ENCODE measurements around the gene CHIT1.

Gene CHIT1

DNA sequence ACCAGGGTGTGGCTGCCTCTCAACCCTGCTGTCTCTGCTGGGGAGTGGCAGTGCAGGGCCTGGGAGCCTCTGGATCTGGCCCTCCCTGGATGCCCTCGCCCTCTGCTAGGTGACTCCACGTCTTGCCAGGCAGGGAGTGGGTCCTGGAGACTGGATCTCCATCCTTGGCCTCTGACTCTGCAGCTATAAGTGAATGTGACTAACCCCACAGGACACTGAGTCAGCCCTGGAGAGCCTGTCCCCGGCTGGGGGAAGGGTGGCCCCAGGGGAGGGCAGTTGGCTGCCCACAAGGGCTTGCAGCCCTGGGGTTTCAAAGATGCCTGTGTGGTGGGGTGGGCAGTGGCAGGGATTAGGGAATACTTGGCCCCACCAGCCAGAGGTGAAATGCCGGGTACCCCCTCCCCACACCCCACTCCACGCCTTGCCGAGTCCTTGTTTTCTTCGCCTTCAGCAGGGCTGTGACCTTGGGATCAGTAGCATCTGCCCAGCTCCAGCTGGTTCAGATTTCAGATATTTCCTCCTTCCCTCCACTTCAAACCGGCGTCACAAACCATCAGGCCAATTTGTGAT is 51.9 kb downstream of the CHIT1 start:
- H2BK12ac ChIP-seq (ENCODE audit: low read length): no peak overlapping the region
- no peaks in the 10 kb centered on the region for H3K9me3 ChIP-seq (ENCODE audit: insufficient read depth, low read depth, low read length)
- no peaks in the 10 kb centered on the region for H3K4me1 ChIP-seq (ENCODE audit: control insufficient read depth in 1 of 2, insufficient read depth in 2 of 2, low read length in 2 of 2)
- no peak overlapping the region for H3K4ac ChIP-seq (ENCODE audit: low read depth, low read length)
- no peak overlapping the region for H4K91ac ChIP-seq (ENCODE audit: low read depth, low read length)
- no peak overlapping the region for H3K27ac ChIP-seq (ENCODE audit: low read depth, low read length)
- H3K36me3 ChIP-seq (ENCODE audit: control insufficient read depth in 1 of 2, insufficient read depth in 2 of 2, low read length in 2 of 2): no peaks in the 10 kb centered on the region
- H2AFZ ChIP-seq (ENCODE audit: insufficient read depth, low read length, poor library complexity): no peak overlapping the region
- H3K27me3 ChIP-seq (ENCODE audit: insufficient read depth, low read length): no peaks in the 10 kb centered on the region
- no peak overlapping the region for H3K14ac ChIP-seq (ENCODE audit: low read length)
- no peak overlapping the region for H2AK5ac ChIP-seq (ENCODE audit: low read length)
- no peaks in the 10 kb centered on the region for H3K79me1 ChIP-seq (ENCODE audit: low read length)
- H4K8ac ChIP-seq (ENCODE audit: low read depth, low read length): no peak overlapping the region
- WGBS (ENCODE audit: extremely low coverage, insufficient coverage, insufficient read length): no CpG with 5 or more reads among the region's 9 CpGs
- H2BK120ac ChIP-seq (ENCODE audit: insufficient read depth, low read length, poor library complexity): no peak overlapping the region
- no peak overlapping the region for H2BK5ac ChIP-seq (ENCODE audit: low read depth, low read length, poor library complexity)
- H3K79me2 ChIP-seq (ENCODE audit: control insufficient read depth, insufficient read depth, low read length, poor library complexity): no peaks in the 10 kb centered on the region
- no peak overlapping the region for H3K23ac ChIP-seq (ENCODE audit: low read length)
- DNase-seq: no peak
- H4K12ac ChIP-seq (ENCODE audit: low read depth, low read length): no peak overlapping the region
- H3K4me2 ChIP-seq (ENCODE audit: low read length): no peak overlapping the region
- H3K9ac ChIP-seq (ENCODE audit: low read length): no peak overlapping the region
- no peak overlapping the region for H3K18ac ChIP-seq (ENCODE audit: low read length)
- H3K4me3 ChIP-seq (ENCODE audit: low read depth, low read length): no peak overlapping the region

DNA sequence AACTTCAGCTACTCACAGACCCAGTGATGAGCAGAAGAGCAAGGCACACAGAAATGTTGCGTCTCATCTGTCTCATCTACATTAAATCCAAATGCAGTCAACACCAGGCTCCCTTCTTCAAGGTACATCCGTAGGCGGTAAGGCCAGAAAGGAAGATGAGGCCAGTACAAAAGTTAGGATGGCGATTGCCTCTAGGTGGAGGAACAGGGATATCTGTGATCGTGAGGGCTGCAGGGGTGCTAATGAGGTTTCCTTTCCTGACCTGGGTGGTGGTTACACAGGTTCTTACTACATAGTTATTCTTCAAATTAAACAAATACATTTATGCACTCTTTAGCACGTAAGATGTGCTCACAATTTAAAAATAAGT is 52.5 kb downstream of the CHIT1 start:
- no peaks in the 10 kb centered on the region for H3K36me3 ChIP-seq (ENCODE audit: control insufficient read depth in 1 of 2, insufficient read depth in 2 of 2, low read length in 2 of 2)
- H2AK5ac ChIP-seq (ENCODE audit: low read length): no peak overlapping the region
- no peak for DNase-seq

DNA sequence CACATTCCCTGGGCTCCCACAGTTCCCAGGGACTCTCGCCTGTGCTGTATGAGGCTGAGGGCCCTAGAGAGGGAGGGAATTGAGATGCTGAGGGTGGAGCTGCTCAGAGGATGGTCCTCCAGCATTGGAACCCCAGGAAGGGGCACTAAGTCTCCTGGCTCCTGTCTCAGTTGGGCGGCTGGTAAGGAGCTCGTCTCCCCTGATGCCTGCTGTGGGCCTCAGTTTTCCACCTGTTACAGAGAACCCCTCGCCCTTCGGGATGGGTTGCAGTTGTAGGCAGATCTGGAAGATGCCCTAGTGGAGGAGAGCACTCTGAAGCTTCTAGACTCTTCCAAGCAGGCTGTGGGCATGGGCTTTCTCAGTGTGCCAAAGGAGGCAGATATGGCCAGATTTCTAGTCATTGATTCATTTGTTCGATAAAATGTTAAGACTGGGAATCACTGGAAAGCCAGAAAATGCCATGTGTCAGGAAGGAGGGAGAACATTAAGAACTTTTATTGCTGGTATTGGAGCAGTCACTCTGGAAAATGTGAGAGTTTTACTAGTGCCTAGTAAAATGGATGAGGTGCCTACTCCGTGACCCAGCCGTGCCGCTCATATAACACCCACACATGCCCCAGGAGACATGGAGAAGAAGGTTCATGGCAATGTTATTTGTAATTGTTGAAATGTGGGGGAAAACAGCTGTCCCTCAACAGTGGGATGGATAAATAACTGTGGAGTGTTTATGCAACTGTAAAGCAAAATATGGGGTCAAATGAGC is 53.0 kb downstream of the CHIT1 start:
- Histone ChIP-seq H2AFZ (ENCODE audit: insufficient read depth, low read length, poor library complexity) (no peak overlapping the region), H4K12ac (ENCODE audit: low read depth, low read length) (no peak overlapping the region), H2AK5ac (ENCODE audit: low read length) (no peak overlapping the region), H4K8ac (ENCODE audit: low read depth, low read length) (no peak overlapping the region), H3K27me3 (ENCODE audit: insufficient read depth, low read length) (no peaks in the 10 kb centered on the region), H3K79me2 (ENCODE audit: control insufficient read depth, insufficient read depth, low read length, poor library complexity) (no peaks in the 10 kb centered on the region), H3K4me2 (ENCODE audit: low read length) (no peak overlapping the region), H3K23ac (ENCODE audit: low read length) (no peak overlapping the region), H3K9me3 (ENCODE audit: insufficient read depth, low read depth, low read length) (peaks cover 2% of the 10 kb centered on the region), H2BK12ac (ENCODE audit: low read length) (no peak overlapping the region), H3K79me1 (ENCODE audit: low read length) (no peaks in the 10 kb centered on the region), H3K4ac (ENCODE audit: low read depth, low read length) (no peak overlapping the region), H3K9ac (ENCODE audit: low read length) (no peak overlapping the region), H2BK5ac (ENCODE audit: low read depth, low read length, poor library complexity) (no peak overlapping the region), H3K36me3 (ENCODE audit: control insufficient read depth in 1 of 2, insufficient read depth in 2 of 2, low read length in 2 of 2) (no peaks in the 10 kb centered on the region), H3K4me3 (ENCODE audit: low read depth, low read length) (no peak overlapping the region), H4K91ac (ENCODE audit: low read depth, low read length) (no peak overlapping the region), H2BK120ac (ENCODE audit: insufficient read depth, low read length, poor library complexity) (no peak overlapping the region), H3K14ac (ENCODE audit: low read length) (no peak overlapping the region), H3K18ac (ENCODE audit: low read length) (no peak overlapping the region), H3K27ac (ENCODE audit: low read depth, low read length) (no peak overlapping the region), H3K4me1 (ENCODE audit: control insufficient read depth in 1 of 2, insufficient read depth in 2 of 2, low read length in 2 of 2) (no peaks in the 10 kb centered on the region)
- no CpG with 5 or more reads among the region's 9 CpGs for WGBS (ENCODE audit: extremely low coverage, insufficient coverage, insufficient read length)
- DNase-seq: no peak

More for the DNA sequence above, 52.5 kb downstream of the CHIT1 start:
- no peak overlapping the region for H3K18ac ChIP-seq (ENCODE audit: low read length)
- no peak overlapping the region for H3K23ac ChIP-seq (ENCODE audit: low read length)
- no peak overlapping the region for H2BK120ac ChIP-seq (ENCODE audit: insufficient read depth, low read length, poor library complexity)
- no peak overlapping the region for H3K27ac ChIP-seq (ENCODE audit: low read depth, low read length)
- no peak overlapping the region for H3K4ac ChIP-seq (ENCODE audit: low read depth, low read length)
- no peaks in the 10 kb centered on the region for H3K79me1 ChIP-seq (ENCODE audit: low read length)
- H3K4me1 ChIP-seq (ENCODE audit: control insufficient read depth in 1 of 2, insufficient read depth in 2 of 2, low read length in 2 of 2): no peaks in the 10 kb centered on the region
- H2BK12ac ChIP-seq (ENCODE audit: low read length): no peak overlapping the region
- WGBS (ENCODE audit: extremely low coverage, insufficient coverage, insufficient read length): no CpG with 5 or more reads among the region's 6 CpGs
- no peak overlapping the region for H4K12ac ChIP-seq (ENCODE audit: low read depth, low read length)
- H3K9me3 ChIP-seq (ENCODE audit: insufficient read depth, low read depth, low read length): peaks cover under 1% of the 10 kb centered on the region
- H3K27me3 ChIP-seq (ENCODE audit: insufficient read depth, low read length): no peaks in the 10 kb centered on the region
- H2BK5ac ChIP-seq (ENCODE audit: low read depth, low read length, poor library complexity): no peak overlapping the region
- no peak overlapping the region for H3K9ac ChIP-seq (ENCODE audit: low read length)
- no peak overlapping the region for H3K4me2 ChIP-seq (ENCODE audit: low read length)
- no peak overlapping the region for H2AFZ ChIP-seq (ENCODE audit: insufficient read depth, low read length, poor library complexity)
- H3K79me2 ChIP-seq (ENCODE audit: control insufficient read depth, insufficient read depth, low read length, poor library complexity): no peaks in the 10 kb centered on the region
- no peak overlapping the region for H4K8ac ChIP-seq (ENCODE audit: low read depth, low read length)
- no peak overlapping the region for H4K91ac ChIP-seq (ENCODE audit: low read depth, low read length)
- H3K14ac ChIP-seq (ENCODE audit: low read length): no peak overlapping the region
- H3K4me3 ChIP-seq (ENCODE audit: low read depth, low read length): no peak overlapping the region

DNA sequence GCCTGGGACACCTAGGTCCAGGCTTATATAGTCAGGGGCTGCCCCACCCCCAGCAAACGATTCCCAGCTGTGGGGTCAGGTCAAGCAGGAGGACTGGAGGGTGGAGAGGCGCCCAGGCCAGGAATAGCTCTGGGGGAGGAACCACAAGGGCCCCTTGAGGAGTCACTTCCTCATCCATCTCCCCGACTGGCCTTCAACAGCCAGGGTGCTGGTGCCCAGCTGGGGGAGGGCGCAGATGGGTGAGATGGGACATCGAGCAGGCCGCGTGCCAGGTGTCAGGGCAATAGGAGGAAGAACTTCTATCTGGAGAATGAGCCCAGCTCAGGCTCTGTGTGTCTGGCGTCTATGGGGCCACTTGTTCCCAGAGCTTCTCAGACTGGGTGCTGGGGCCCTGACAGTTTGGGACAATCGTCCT is 53.6 kb downstream of the CHIT1 start:
- no peaks in the 10 kb centered on the region for H3K79me2 ChIP-seq (ENCODE audit: control insufficient read depth, insufficient read depth, low read length, poor library complexity)
- no peaks in the 10 kb centered on the region for H3K27me3 ChIP-seq (ENCODE audit: insufficient read depth, low read length)
- H3K4me1 ChIP-seq (ENCODE audit: control insufficient read depth in 1 of 2, insufficient read depth in 2 of 2, low read length in 2 of 2): no peaks in the 10 kb centered on the region
- H2BK12ac ChIP-seq (ENCODE audit: low read length): no peak overlapping the region
- H3K14ac ChIP-seq (ENCODE audit: low read length): no peak overlapping the region
- H4K8ac ChIP-seq (ENCODE audit: low read depth, low read length): no peak overlapping the region
- H2BK120ac ChIP-seq (ENCODE audit: insufficient read depth, low read length, poor library complexity): no peak overlapping the region
- no peak overlapping the region for H2AK5ac ChIP-seq (ENCODE audit: low read length)
- H4K91ac ChIP-seq (ENCODE audit: low read depth, low read length): no peak overlapping the region
- no peaks in the 10 kb centered on the region for H3K79me1 ChIP-seq (ENCODE audit: low read length)
- H3K18ac ChIP-seq (ENCODE audit: low read length): no peak overlapping the region
- H3K9me3 ChIP-seq (ENCODE audit: insufficient read depth, low read depth, low read length): peaks cover 5% of the 10 kb centered on the region
- H3K36me3 ChIP-seq (ENCODE audit: control insufficient read depth in 1 of 2, insufficient read depth in 2 of 2, low read length in 2 of 2): no peaks in the 10 kb centered on the region
- DNase-seq: no peak
- no peak overlapping the region for H3K9ac ChIP-seq (ENCODE audit: low read length)
- H2AFZ ChIP-seq (ENCODE audit: insufficient read depth, low read length, poor library complexity): no peak overlapping the region
- H3K4me3 ChIP-seq (ENCODE audit: low read depth, low read length): no peak overlapping the region
- H3K27ac ChIP-seq (ENCODE audit: low read depth, low read length): no peak overlapping the region
- H4K12ac ChIP-seq (ENCODE audit: low read depth, low read length): no peak overlapping the region
- no peak overlapping the region for H3K4me2 ChIP-seq (ENCODE audit: low read length)
- H3K4ac ChIP-seq (ENCODE audit: low read depth, low read length): no peak overlapping the region
- no CpG with 5 or more reads among the region's 9 CpGs for WGBS (ENCODE audit: extremely low coverage, insufficient coverage, insufficient read length)
- H2BK5ac ChIP-seq (ENCODE audit: low read depth, low read length, poor library complexity): no peak overlapping the region
- no peak overlapping the region for H3K23ac ChIP-seq (ENCODE audit: low read length)
